Erythroblast (primary cell): ENCODE data around the gene RGPD4.

Experiments used
- GATA1 ChIP-seq: IDR thresholded peaks from 2 replicates; pipeline ENCODE4 v1.6.1; 2011; ENCODE audit warnings: low read depth, mild to moderate bottlenecking, control low read depth, low read length, moderate library complexity
- POLR2A ChIP-seq: IDR thresholded peaks from 2 replicates; pipeline ENCODE4 v1.6.1; 2011; ENCODE audit warnings: mild to moderate bottlenecking, low read length

DNA sequence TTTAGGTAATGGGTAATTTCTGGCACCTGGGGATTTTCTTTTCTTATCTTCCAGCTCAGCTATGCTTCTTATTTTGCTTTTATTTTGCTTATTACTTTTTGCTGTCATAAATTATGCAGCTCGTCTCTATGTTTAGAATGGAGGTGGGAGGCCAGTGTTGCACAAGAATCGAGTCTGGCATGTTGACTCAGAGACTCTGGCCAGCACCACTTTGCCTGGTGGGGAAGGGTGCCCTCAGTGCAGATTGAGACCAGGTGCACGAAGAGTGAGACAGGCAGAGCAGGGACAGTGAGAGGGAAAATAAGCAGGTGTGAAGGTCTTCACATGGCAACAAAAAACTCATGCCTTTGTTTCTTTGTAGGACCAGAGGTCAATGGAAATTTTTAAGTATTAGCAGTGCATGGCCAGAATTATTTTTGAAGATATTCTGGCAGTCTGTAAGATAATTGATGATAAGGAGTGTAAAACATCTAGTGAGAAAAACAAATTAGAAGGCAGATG is 100.4 kb downstream of the RGPD4 start:
- TF ChIP-seq POLR2A: no peak
- TF ChIP-seq GATA1: no peak
